ENCODE measurements around the gene ALG2. TPM values are rescaled to one million over a fixed set of nuclear protein-coding genes. Genes with fewer than 3 reads are reported as not detected.

Gene ALG2
- total and polyA plus RNA-seq, 4 donors = 26.1 to 44.4 (median 37.1) TPM

- Histone ChIP-seq H3K36me3 (ENCODE audit: control insufficient read depth in 4 of 4, insufficient read depth in 4 of 4, low read length in 4 of 4) (no peaks in the 10 kb centered on the region), H3K27me3 (ENCODE audit: control insufficient read depth in 3 of 3, insufficient read depth in 3 of 3, low read length in 2 of 3) (peaks cover 0 to 2% (median 0%) of the 10 kb centered on the region in 3 donors), H3K27ac (ENCODE audit: low read depth in 1 of 2, low read length in 1 of 2) (no peak overlapping the region), H3K4me3 (no peak overlapping the region), H3K4me1 (ENCODE audit: control insufficient read depth in 5 of 5, insufficient read depth in 5 of 5, low read length in 5 of 5) (peaks cover 0 to 10% (median 6%) of the 10 kb centered on the region in 5 donors), H3K9ac (ENCODE audit: insufficient read depth in 1 of 2, low read length in 2 of 2) (no peak overlapping the region), H3K9me3 (ENCODE audit: control insufficient read depth in 4 of 4, insufficient read depth in 3 of 4, low read length in 3 of 4) (no peaks in the 10 kb centered on the region)
- no peak for DNase-seq
- 86% methylated on average over 2 of the region's 2 CpGs for WGBS, 2 donors
- no peak for TF ChIP-seq CTCF (IDR thresholded peaks at IDR 0.05; ENCODE audit: control extremely low read depth, extremely low read depth)
- no peak for ATAC-seq (ENCODE audit: insufficient read depth, low FRiP score)
Observed at GRCh38 chr9:99189186-99189585, 32.6 kb downstream of the ALG2 start.

GRCh38 chr9:99187311-99187710 lies 34.4 kb downstream of the ALG2 start:
- H3K27me3 ChIP-seq (ENCODE audit: control insufficient read depth in 3 of 3, insufficient read depth in 3 of 3, low read length in 2 of 3) = peaks cover 0 to 2% (median 0%) of the 10 kb centered on the region in 3 donors
- no peak for TF ChIP-seq CTCF (IDR thresholded peaks at IDR 0.05; ENCODE audit: control extremely low read depth, extremely low read depth)
- DNase-seq (no peak), ATAC-seq (ENCODE audit: insufficient read depth, low FRiP score) (no peak)
- H3K9me3 ChIP-seq (ENCODE audit: control insufficient read depth in 4 of 4, insufficient read depth in 3 of 4, low read length in 3 of 4) = no peaks in the 10 kb centered on the region
- H3K36me3 ChIP-seq (ENCODE audit: control insufficient read depth in 4 of 4, insufficient read depth in 4 of 4, low read length in 4 of 4) = no peaks in the 10 kb centered on the region
- no peak overlapping the region for H3K9ac ChIP-seq (ENCODE audit: insufficient read depth in 1 of 2, low read length in 2 of 2)
- WGBS, 2 donors = 76 to 80% methylated on average over 4 of the region's 4 CpGs
- no peak overlapping the region for H3K4me3 ChIP-seq
- H3K4me1 ChIP-seq (ENCODE audit: control insufficient read depth in 5 of 5, insufficient read depth in 5 of 5, low read length in 5 of 5) = peaks cover 0 to 16% (median 6%) of the 10 kb centered on the region in 5 donors
- no peak overlapping the region for H3K27ac ChIP-seq (ENCODE audit: low read depth in 1 of 2, low read length in 1 of 2)

GRCh38 chr9:99185934-99186333 lies 35.8 kb downstream of the ALG2 start:
- TF ChIP-seq CTCF (IDR thresholded peaks at IDR 0.05; ENCODE audit: control extremely low read depth, extremely low read depth) = no peak
- H3K4me1 ChIP-seq (ENCODE audit: control insufficient read depth in 5 of 5, insufficient read depth in 5 of 5, low read length in 5 of 5) = peaks cover 0 to 17% (median 6%) of the 10 kb centered on the region in 5 donors
- ATAC-seq (ENCODE audit: insufficient read depth, low FRiP score) (no peak), DNase-seq (no peak)
- H3K9ac ChIP-seq (ENCODE audit: insufficient read depth in 1 of 2, low read length in 2 of 2) = no peak overlapping the region
- H3K4me3 ChIP-seq = no peak overlapping the region
- H3K9me3 ChIP-seq (ENCODE audit: control insufficient read depth in 4 of 4, insufficient read depth in 3 of 4, low read length in 3 of 4) = no peaks in the 10 kb centered on the region
- H3K27me3 ChIP-seq (ENCODE audit: control insufficient read depth in 3 of 3, insufficient read depth in 3 of 3, low read length in 2 of 3) = peaks cover 0 to 2% (median 0%) of the 10 kb centered on the region in 3 donors
- H3K36me3 ChIP-seq (ENCODE audit: control insufficient read depth in 4 of 4, insufficient read depth in 4 of 4, low read length in 4 of 4) = no peaks in the 10 kb centered on the region
- WGBS, 2 donors = 94 to 97% methylated on average over 5 of the region's 5 CpGs
- H3K27ac ChIP-seq (ENCODE audit: low read depth in 1 of 2, low read length in 1 of 2) = no peak overlapping the region

- Histone ChIP-seq H3K27ac (ENCODE audit: low read depth in 1 of 2, low read length in 1 of 2) (no peak overlapping the region), H3K4me1 (ENCODE audit: control insufficient read depth in 5 of 5, insufficient read depth in 5 of 5, low read length in 5 of 5) (peaks cover 0 to 17% (median 8%) of the 10 kb centered on the region in 5 donors), H3K4me3 (no peak overlapping the region), H3K9me3 (ENCODE audit: control insufficient read depth in 4 of 4, insufficient read depth in 3 of 4, low read length in 3 of 4) (no peaks in the 10 kb centered on the region), H3K36me3 (ENCODE audit: control insufficient read depth in 4 of 4, insufficient read depth in 4 of 4, low read length in 4 of 4) (no peaks in the 10 kb centered on the region), H3K27me3 (ENCODE audit: control insufficient read depth in 3 of 3, insufficient read depth in 3 of 3, low read length in 2 of 3) (peaks cover 0 to 2% (median 0%) of the 10 kb centered on the region in 3 donors), H3K9ac (ENCODE audit: insufficient read depth in 1 of 2, low read length in 2 of 2) (no peak overlapping the region)
- 81 to 86% methylated on average over 4 to 5 of the region's 5 CpGs for WGBS, 2 donors
- no peak for TF ChIP-seq CTCF (IDR thresholded peaks at IDR 0.05; ENCODE audit: control extremely low read depth, extremely low read depth)
- ATAC-seq (ENCODE audit: insufficient read depth, low FRiP score) = no peak
- no peak for DNase-seq
Observed at GRCh38 chr9:99185348-99185632, 36.5 kb downstream of the ALG2 start.
